Karpas-422 (cell line): Measurements from ENCODE around the gene KCTD15. TPM values are rescaled to one million over a fixed set of nuclear protein-coding genes. Genes with fewer than 3 reads are reported as not detected.

ENCODE experiments used
- DNase-seq: peaks from one replicate; pipeline ENCODE4 v3.0.0-alpha.2; 2015
- H2AFZ ChIP-seq: fragments of 200-600 bp; sonication (generic); 2 replicates; pipeline ENCODE4 v1.6.1; 2014; ENCODE audit warnings: antibody characterized with exemption, low read length, mixed read lengths
- H3K27ac ChIP-seq: fragments of 200-600 bp; sonication (generic); 2 replicates; pipeline ENCODE4 v1.5.1; 2014; ENCODE audit warnings: mild to moderate bottlenecking, low read length, moderate library complexity
- H3K27me3 ChIP-seq: fragments of 200-600 bp; sonication (generic); 2 replicates; pipeline ENCODE4 v1.6.1; 2014; ENCODE audit warnings: low read length, mixed read lengths
- H3K36me3 ChIP-seq: fragments of 200-600 bp; sonication (generic); 2 replicates; pipeline ENCODE4 v1.6.1; 2014; ENCODE audit warnings: low read length, mixed read lengths; ENCODE audit not compliant: insufficient read depth
- H3K4me1 ChIP-seq: fragments of 200-600 bp; sonication (generic); 2 replicates; pipeline ENCODE4 v1.6.1; 2014; ENCODE audit warnings: mild to moderate bottlenecking, low read length, mixed read lengths
- H3K4me2 ChIP-seq: fragments of 200-600 bp; sonication (generic); 2 replicates; pipeline ENCODE4 v1.6.1; 2014; ENCODE audit warnings: low read length, low read depth, mild to moderate bottlenecking; ENCODE audit not compliant: poor library complexity, severe bottlenecking
- H3K4me3 ChIP-seq: fragments of 200-600 bp; sonication (generic); 2 replicates; pipeline ENCODE4 v1.5.1; 2014; ENCODE audit warnings: mild to moderate bottlenecking, antibody characterized with exemption, low read length, mixed read lengths
- H3K79me2 ChIP-seq: fragments of 200-600 bp; sonication (generic); 2 replicates; pipeline ENCODE4 v1.6.1; 2014; ENCODE audit warnings: mild to moderate bottlenecking, low read length, mixed read lengths
- H3K9ac ChIP-seq: fragments of 200-600 bp; sonication (generic); 2 replicates; pipeline ENCODE4 v1.6.0; 2014; ENCODE audit warnings: low read length
- H3K9me2 ChIP-seq: fragments of 200-600 bp; sonication (generic), shearing (Covaris generic); replicated peaks from 2 replicates; pipeline ENCODE4 v1.6.0; 2014; ENCODE audit warnings: mild to moderate bottlenecking, low read length, moderate library complexity; ENCODE audit not compliant: insufficient read depth
- H3K9me3 ChIP-seq: fragments of 300-700, 200-600 bp; sonication (generic); 2 replicates; pipeline ENCODE4 v1.6.1; 2014; ENCODE audit warnings: low read length, mixed read lengths
- H4K20me1 ChIP-seq: fragments of 200-600 bp; sonication (generic); 2 replicates; pipeline ENCODE4 v1.6.1; 2014; ENCODE audit warnings: mild to moderate bottlenecking, antibody characterized with exemption, low read length, low read depth; ENCODE audit not compliant: insufficient read depth
- total RNA-seq: library from RNA; depleted of rRNA; stranded (reverse); fragments of >200 nt; shearing (Covaris generic); gene quantifications from 2 replicates; pipeline ENCODE4 v1.2.3, GENCODE V29; 2014; ENCODE audit warnings: low replicate concordance

The KCTD15 gene
- total RNA-seq, 1 experiment from 2014 or later: not detected

- Histone ChIP-seq H2AFZ (no peak overlapping the region), H3K4me1 (no peaks in the 10 kb centered on the region), H3K9me2 (no peaks in the 10 kb centered on the region), H4K20me1 (no peaks in the 10 kb centered on the region), H3K4me2 (no peak overlapping the region), H3K79me2 (no peaks in the 10 kb centered on the region), H3K4me3 (no peak overlapping the region), H3K27ac (no peak overlapping the region), H3K27me3 (no peaks in the 10 kb centered on the region), H3K36me3 (no peaks in the 10 kb centered on the region), H3K9ac (no peak overlapping the region), H3K9me3 (no peaks in the 10 kb centered on the region)
- no peak for DNase-seq
Observed at GRCh38 chr19:33780746-33781145, 15.9 kb upstream of the KCTD15 start.

DNA sequence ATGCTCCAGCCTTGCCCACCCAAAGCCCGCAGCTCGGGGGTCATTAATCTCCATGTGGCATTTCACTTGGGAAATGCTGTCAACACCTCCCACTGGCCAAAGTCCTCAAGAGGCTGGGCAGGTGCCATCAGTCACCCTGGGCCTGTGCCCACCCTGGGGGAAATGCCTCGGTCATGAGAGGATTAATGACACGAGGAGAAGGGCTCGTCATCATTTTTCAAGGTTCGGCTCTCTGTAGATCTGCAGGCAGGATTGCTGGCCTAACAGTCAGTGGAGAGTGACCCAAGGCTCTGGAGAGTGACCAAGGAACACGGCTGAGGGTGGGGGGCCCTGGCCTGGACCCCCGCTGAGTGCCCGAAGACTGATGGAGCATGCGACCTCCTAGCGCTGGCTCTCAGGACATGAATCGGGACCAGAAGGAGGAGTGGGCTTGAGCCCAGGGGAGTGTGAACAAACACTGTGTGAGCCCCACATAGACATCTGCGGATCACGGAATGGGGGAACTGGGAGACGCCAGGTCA, 15.2 kb upstream of the KCTD15 start:
- Histone ChIP-seq H2AFZ (no peak overlapping the region), H3K9ac (no peak overlapping the region), H4K20me1 (no peaks in the 10 kb centered on the region), H3K79me2 (no peaks in the 10 kb centered on the region), H3K4me2 (no peak overlapping the region), H3K36me3 (no peaks in the 10 kb centered on the region), H3K27me3 (no peaks in the 10 kb centered on the region), H3K9me3 (no peaks in the 10 kb centered on the region), H3K4me3 (no peak overlapping the region), H3K9me2 (no peaks in the 10 kb centered on the region), H3K4me1 (no peaks in the 10 kb centered on the region), H3K27ac (no peak overlapping the region)
- no peak for DNase-seq

DNA sequence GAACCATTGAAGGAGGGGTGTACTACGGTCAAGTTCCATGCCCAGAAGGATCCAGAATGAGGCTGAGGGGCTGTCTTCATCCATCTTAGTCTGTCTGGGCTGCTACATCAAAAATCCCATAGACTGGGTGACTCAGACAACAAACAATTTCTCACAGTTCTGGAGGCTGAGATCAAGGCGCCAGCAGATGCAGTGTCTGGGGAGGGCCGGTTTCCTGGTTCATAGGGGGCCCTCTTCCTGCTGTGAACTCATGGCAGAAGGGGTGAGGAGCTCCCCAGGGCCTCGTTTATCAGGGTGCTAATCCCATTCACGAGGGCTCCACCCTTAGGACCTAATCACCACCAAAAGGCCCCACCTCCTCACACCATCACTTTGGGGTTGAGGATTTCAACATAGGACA, 14.7 kb upstream of the KCTD15 start:
- Histone ChIP-seq H3K9me2 (no peaks in the 10 kb centered on the region), H3K27ac (no peak overlapping the region), H3K9me3 (no peaks in the 10 kb centered on the region), H3K27me3 (no peaks in the 10 kb centered on the region), H3K4me1 (no peaks in the 10 kb centered on the region), H2AFZ (no peak overlapping the region), H3K9ac (no peak overlapping the region), H3K36me3 (no peaks in the 10 kb centered on the region), H4K20me1 (no peaks in the 10 kb centered on the region), H3K79me2 (no peaks in the 10 kb centered on the region), H3K4me2 (no peak overlapping the region), H3K4me3 (no peak overlapping the region)
- no peak for DNase-seq

- DNase-seq: no peak
- H3K36me3 ChIP-seq: no peaks in the 10 kb centered on the region
- no peaks in the 10 kb centered on the region for H4K20me1 ChIP-seq
- no peak overlapping the region for H3K9ac ChIP-seq
- no peak overlapping the region for H2AFZ ChIP-seq
- H3K4me3 ChIP-seq: no peak overlapping the region
- H3K27ac ChIP-seq: no peak overlapping the region
- H3K27me3 ChIP-seq: no peaks in the 10 kb centered on the region
- H3K4me2 ChIP-seq: no peak overlapping the region
- H3K79me2 ChIP-seq: no peaks in the 10 kb centered on the region
- no peaks in the 10 kb centered on the region for H3K4me1 ChIP-seq
- no peaks in the 10 kb centered on the region for H3K9me3 ChIP-seq
- no peaks in the 10 kb centered on the region for H3K9me2 ChIP-seq
Observed at GRCh38 chr19:33784432-33784831, 12.2 kb upstream of the KCTD15 start.

GRCh38 chr19:33785795-33786194, 10.9 kb upstream of the KCTD15 start:
- no peak overlapping the region for H3K9ac ChIP-seq
- no peaks in the 10 kb centered on the region for H3K79me2 ChIP-seq
- no peak for DNase-seq
- H3K27me3 ChIP-seq: no peaks in the 10 kb centered on the region
- no peak overlapping the region for H3K4me3 ChIP-seq
- H3K4me1 ChIP-seq: no peaks in the 10 kb centered on the region
- H3K27ac ChIP-seq: no peak overlapping the region
- H4K20me1 ChIP-seq: no peaks in the 10 kb centered on the region
- H2AFZ ChIP-seq: no peak overlapping the region
- H3K4me2 ChIP-seq: no peak overlapping the region
- no peaks in the 10 kb centered on the region for H3K36me3 ChIP-seq
- H3K9me2 ChIP-seq: no peaks in the 10 kb centered on the region
- H3K9me3 ChIP-seq: no peaks in the 10 kb centered on the region

DNA sequence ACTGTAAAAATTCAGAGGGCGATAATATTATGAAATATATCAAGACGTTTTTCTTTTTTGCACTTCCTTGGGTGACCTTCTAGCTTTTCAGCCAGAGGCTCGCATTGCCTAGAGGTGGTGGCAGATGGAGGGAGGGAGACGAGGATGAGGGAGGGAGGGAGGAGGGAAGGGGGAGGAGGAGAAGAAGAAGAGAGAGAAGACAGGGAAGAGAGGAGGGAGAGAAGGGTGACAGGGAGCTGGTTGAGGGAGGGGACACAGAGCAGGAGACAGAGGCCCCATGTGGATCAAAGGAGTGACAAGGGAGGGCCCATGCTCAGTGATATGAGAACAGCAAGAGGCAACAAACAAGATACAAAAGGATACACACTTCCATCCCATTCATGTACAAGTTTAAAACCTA, 8.0 kb upstream of the KCTD15 start:
- no peaks in the 10 kb centered on the region for H3K4me1 ChIP-seq
- no peaks in the 10 kb centered on the region for H3K9me2 ChIP-seq
- H3K9me3 ChIP-seq: no peaks in the 10 kb centered on the region
- DNase-seq: no peak
- H3K4me3 ChIP-seq: no peak overlapping the region
- H3K27me3 ChIP-seq: no peaks in the 10 kb centered on the region
- H3K9ac ChIP-seq: no peak overlapping the region
- H3K79me2 ChIP-seq: no peaks in the 10 kb centered on the region
- no peaks in the 10 kb centered on the region for H3K36me3 ChIP-seq
- H2AFZ ChIP-seq: no peak overlapping the region
- H4K20me1 ChIP-seq: no peaks in the 10 kb centered on the region
- no peak overlapping the region for H3K4me2 ChIP-seq
- H3K27ac ChIP-seq: no peak overlapping the region

GRCh38 chr19:33789344-33789743, 7.3 kb upstream of the KCTD15 start:
- no peaks in the 10 kb centered on the region for H3K27me3 ChIP-seq
- H3K4me1 ChIP-seq: no peaks in the 10 kb centered on the region
- H3K27ac ChIP-seq: no peak overlapping the region
- no peak overlapping the region for H3K4me2 ChIP-seq
- no peak for DNase-seq
- no peaks in the 10 kb centered on the region for H3K79me2 ChIP-seq
- no peaks in the 10 kb centered on the region for H4K20me1 ChIP-seq
- H3K4me3 ChIP-seq: no peak overlapping the region
- H3K9me3 ChIP-seq: no peaks in the 10 kb centered on the region
- H3K9ac ChIP-seq: no peak overlapping the region
- no peaks in the 10 kb centered on the region for H3K36me3 ChIP-seq
- H2AFZ ChIP-seq: no peak overlapping the region
- H3K9me2 ChIP-seq: no peaks in the 10 kb centered on the region

DNA sequence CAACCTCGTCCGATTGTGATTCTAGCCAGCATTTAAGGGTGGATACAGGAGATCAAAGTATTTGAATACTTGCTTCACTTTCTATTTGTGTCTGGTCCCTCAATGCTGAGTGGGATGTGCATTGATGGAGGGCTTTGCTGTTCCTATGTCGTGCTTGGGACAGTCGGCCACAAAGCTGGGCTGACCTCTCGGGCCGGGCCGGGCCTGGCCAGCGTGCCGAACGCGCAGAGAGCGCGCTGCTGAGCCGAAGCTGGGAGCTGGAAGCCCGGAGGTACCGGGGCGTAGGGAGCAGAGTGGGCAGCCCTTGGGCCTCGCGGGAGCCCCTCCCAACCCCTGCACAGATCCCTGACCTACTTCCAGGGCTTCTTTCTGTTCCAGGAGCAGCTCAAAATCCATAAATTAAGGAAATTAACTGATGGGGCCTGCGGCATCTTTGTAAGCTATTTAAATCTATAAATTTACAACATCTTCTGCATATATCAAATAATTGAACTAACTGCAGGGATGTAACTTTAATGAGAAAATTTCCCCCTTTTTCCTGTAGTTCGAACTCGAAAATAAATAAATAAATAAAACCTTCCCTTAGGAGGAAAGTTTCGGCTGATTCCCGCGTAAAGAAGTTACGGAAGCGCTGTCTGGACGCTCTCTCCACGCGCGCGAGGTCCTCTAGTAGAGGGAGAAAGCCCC, 1.8 kb upstream of the KCTD15 start:
- Histone ChIP-seq H3K9me3 (no peaks in the 10 kb centered on the region), H3K27me3 (no peaks in the 10 kb centered on the region), H3K79me2 (no peaks in the 10 kb centered on the region), H3K4me2 (no peak overlapping the region), H2AFZ (no peak overlapping the region), H3K4me1 (no peaks in the 10 kb centered on the region), H3K9me2 (no peaks in the 10 kb centered on the region), H4K20me1 (no peaks in the 10 kb centered on the region), H3K4me3 (no peak overlapping the region), H3K9ac (no peak overlapping the region), H3K27ac (no peak overlapping the region), H3K36me3 (no peaks in the 10 kb centered on the region)
- DNase-seq: no peak
